ENCODE results near the gene SCFD2.

DNA sequence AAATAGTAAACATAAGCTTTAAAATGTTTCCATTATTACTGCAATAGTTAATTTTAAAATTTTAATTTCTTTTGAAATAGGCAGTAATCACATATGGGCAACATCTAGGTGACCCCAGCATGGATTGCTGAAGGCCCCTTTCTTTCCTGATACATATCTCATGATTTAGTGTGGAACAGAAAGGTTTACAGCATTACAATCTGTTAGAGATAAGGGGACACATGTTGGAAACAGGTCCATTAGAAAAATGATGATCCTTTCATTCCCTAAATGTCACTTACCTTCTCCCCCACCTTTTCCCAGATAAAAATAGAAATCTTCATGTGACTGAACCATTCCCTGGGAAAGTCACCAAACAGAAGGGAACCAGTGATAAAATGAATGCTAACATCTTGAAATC lies 413.3 kb downstream of the SCFD2 start:
- no peak for TF ChIP-seq SIN3A (IDR thresholded peaks at IDR 0.05; ENCODE audit: borderline replicate concordance, insufficient read depth, low read depth, low read length)
- TF ChIP-seq POLR2AphosphoS5 (IDR thresholded peaks at IDR 0.05; ENCODE audit: low read depth, low read length), result no peak
- TF ChIP-seq, protein P1, sequence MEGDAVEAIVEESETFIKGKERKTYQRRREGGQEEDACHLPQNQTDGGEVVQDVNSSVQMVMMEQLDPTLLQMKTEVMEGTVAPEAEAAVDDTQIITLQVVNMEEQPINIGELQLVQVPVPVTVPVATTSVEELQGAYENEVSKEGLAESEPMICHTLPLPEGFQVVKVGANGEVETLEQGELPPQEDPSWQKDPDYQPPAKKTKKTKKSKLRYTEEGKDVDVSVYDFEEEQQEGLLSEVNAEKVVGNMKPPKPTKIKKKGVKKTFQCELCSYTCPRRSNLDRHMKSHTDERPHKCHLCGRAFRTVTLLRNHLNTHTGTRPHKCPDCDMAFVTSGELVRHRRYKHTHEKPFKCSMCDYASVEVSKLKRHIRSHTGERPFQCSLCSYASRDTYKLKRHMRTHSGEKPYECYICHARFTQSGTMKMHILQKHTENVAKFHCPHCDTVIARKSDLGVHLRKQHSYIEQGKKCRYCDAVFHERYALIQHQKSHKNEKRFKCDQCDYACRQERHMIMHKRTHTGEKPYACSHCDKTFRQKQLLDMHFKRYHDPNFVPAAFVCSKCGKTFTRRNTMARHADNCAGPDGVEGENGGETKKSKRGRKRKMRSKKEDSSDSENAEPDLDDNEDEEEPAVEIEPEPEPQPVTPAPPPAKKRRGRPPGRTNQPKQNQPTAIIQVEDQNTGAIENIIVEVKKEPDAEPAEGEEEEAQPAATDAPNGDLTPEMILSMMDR (IDR thresholded peaks at IDR 0.05), result no peak
